ENCODE measurements around the gene HOXD8.

Gene HOXD8

DNA sequence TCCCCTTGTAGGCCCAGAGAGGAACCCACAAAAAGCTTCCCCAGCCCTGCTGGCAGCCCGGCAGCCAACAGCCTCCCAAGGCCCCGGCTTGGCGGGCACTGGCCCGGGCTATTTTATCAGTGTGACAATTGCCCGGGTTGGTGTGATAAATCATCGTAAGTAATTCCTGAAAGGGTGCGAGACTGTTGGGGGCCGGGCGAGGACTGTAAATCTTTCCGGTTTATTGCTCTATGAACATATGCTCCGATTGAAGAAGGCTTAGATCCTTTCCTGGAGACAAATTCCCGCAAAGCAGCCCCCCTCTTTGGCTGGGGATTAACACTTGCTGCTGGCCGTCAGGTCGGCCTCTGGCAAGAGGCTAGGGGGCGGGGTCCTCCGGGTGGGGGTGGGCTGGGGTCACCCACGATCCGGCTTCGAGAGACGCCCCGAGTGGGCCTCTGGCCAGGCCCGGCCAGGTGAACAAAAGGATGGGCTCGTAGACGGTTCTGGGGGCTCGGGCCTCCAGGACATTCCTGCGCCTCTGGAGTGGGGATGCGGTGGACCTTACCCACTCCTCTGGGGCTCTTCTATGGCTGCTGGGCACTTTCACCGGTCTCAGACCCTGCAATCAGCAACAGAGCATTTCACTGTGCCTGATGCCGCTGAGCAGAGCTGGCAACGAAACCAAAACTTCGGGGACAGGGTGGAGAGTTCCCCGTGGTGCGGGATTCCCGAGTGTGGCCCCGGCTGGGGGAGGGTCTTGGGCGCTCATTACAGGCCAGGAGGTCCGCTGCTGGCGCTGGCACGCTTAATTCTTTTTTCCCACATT, 29.6 kb downstream of the HOXD8 start:
- TF ChIP-seq, protein P1, sequence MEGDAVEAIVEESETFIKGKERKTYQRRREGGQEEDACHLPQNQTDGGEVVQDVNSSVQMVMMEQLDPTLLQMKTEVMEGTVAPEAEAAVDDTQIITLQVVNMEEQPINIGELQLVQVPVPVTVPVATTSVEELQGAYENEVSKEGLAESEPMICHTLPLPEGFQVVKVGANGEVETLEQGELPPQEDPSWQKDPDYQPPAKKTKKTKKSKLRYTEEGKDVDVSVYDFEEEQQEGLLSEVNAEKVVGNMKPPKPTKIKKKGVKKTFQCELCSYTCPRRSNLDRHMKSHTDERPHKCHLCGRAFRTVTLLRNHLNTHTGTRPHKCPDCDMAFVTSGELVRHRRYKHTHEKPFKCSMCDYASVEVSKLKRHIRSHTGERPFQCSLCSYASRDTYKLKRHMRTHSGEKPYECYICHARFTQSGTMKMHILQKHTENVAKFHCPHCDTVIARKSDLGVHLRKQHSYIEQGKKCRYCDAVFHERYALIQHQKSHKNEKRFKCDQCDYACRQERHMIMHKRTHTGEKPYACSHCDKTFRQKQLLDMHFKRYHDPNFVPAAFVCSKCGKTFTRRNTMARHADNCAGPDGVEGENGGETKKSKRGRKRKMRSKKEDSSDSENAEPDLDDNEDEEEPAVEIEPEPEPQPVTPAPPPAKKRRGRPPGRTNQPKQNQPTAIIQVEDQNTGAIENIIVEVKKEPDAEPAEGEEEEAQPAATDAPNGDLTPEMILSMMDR (IDR thresholded peaks at IDR 0.05; ENCODE audit: extremely low read depth, insufficient read depth, missing control alignments): no peak
- no peak for DNase-seq (ENCODE audit: low spot score)

DNA sequence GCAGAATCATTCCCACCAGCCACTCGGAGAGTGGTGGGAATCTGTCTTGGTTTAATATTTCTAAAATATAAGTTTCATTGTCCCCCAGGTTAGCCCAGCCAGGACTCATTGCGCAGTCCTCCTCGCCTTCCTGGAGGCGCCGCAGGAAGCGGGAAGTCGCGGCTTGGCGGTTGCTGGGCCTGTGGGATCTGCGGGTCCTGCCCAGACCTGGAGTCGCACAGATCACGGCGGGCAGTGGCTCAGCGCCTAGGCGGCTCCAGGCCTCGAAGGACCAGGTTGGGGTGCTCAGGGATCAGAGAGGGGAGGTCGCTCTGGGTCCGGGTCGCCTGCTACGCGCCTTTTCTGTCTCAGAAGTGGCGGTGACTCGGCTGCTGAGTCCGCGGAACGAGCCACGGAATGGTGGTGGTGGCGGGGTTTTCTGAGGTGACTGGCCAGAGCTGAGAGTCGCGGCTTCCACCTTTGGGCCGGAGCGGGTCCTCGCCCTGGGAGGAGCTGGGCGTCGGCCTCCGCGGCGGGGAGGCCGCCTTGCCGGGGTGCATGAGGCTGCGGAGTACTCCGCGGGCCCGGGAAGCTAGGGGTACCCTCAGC, 30.3 kb downstream of the HOXD8 start:
- in situ Hi-C loops (cut with MboI; ENCODE audit: low pct_unique_long_range_greater_than_20kb, low sequenced_read_pairs, unreplicated experiment): no loop called here
- DNase-seq (ENCODE audit: low spot score): no peak
- TF ChIP-seq, protein P1 (IDR thresholded peaks at IDR 0.05; ENCODE audit: extremely low read depth, insufficient read depth, missing control alignments): no peak

More for the DNA sequence above, 29.6 kb downstream of the HOXD8 start:
- in situ Hi-C loops (cut with MboI; ENCODE audit: low pct_unique_long_range_greater_than_20kb, low sequenced_read_pairs, unreplicated experiment): no loop called here

DNA sequence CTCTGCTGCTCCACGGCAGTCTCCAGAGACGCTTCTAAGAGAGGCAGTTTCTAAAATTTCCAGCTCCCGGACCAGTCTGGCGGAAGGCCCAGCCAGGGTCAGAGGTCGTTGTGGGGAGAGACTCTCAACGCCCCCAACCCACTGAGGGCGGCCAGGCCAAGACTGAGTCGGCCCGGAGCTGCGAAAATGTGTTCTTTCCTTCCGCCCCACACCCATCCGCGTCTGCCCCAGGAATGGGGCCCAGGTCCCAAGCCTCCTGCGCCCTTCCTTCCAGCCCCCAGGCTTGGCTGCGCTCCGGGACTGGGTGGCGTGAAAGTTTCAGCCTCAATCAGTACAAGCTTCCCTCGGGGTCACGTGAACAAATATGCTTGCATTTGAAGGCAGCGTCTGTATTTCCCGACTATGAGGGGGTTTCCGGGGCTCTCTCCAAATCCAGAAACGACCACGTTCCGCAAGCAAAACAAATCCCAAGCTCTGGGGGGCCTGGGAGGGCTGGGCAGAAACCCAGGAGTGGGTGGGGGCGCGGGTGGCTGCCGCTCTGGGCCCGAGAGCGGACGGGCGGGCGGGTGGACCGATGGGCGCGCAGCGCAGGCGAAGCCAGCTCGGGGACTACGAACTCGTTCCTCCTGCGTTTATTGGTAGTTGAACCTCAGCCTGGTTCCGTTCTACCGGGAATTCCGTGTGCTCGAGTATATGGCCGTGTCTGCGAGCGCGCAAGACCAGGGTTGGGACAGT, 30.9 kb downstream of the HOXD8 start:
- in situ Hi-C loops (cut with MboI; ENCODE audit: low pct_unique_long_range_greater_than_20kb, low sequenced_read_pairs, unreplicated experiment): no loop called here
- TF ChIP-seq, protein P1 (IDR thresholded peaks at IDR 0.05; ENCODE audit: extremely low read depth, insufficient read depth, missing control alignments): no peak
- no peak for DNase-seq (ENCODE audit: low spot score)

DNA sequence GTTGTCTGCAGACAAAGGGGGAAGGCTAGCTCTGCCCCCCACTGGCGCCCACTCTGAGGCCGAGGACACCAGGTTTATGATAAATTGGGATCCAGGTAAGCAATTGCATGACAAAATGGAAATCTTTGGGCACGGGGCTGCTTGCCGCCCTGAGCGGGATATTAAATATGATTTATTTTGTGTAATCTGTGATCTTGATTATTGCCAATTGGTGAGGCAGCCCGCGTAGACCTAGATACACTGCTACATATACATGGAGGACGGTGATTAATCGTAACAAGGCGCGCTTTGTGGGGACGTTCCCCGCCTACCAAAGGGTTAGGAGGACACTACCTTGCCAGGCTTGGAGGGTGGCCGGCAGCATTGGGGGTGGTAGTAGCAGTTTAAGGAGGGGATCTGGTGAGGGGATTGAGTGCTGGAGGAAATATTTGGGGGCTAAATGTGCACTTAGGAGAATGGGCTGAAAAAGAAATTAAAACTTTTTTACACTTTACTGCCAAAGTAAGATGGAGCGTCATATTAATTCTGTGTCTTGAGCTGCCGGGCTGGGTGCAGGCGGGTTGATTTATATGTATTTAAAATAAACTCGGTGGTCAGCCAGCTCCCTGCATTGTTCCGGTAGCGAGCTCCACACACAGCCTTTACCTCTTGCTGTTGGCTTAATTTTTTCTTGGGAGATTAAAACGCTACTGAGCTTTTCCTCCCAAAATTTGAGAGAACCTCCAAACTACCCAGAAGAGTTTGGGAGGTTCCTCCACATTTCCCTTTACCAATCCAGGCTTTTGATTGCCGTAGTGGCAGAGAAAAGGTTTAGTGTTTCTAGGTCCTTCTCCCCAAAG, 31.7 kb downstream of the HOXD8 start:
- TF ChIP-seq, protein P1 (IDR thresholded peaks at IDR 0.05; ENCODE audit: extremely low read depth, insufficient read depth, missing control alignments): no peak
- in situ Hi-C loops (cut with MboI; ENCODE audit: low pct_unique_long_range_greater_than_20kb, low sequenced_read_pairs, unreplicated experiment): no loop called here
- no peak for DNase-seq (ENCODE audit: low spot score)

DNA sequence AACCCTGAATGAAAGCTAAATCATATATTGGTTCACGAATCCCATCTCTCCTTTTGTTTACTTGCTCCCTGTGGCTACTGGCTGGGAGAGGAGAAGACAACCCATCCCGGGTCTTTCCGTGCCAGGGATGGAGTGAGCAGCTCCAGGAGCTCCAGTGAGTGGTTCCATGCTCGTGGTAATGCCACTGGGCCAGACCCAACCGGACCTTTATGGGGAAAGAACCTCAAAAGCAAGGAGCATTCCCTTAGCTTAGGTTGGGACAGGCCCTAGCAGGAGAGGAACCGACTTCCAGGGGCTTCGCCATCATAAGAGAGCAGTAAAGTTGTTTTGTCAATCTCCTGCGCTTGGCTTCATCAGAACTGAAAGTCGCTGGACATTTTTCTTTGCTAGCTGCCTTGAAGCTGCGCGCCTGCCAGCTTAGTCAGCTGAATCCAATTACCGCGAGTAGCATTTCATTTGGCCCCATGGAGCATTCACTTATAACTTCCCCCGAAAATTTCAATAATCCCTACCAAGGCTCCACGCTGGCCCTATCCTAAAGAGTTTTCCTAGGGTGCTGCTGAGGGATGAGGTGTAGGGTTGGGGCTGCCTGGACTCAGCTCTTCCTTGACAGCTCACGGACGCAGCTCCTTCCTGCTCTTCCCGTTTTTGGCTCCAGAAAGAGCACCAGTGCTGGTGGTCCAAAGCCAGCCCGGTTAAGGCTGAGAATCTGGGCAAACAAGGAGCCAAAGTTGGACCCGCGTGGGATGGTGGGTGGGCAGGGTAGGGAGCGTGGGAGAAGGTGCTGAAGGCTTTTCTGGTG, 32.5 kb downstream of the HOXD8 start:
- no peak for DNase-seq (ENCODE audit: low spot score)
- TF ChIP-seq, protein P1 (IDR thresholded peaks at IDR 0.05; ENCODE audit: extremely low read depth, insufficient read depth, missing control alignments): no peak
- in situ Hi-C loops (cut with MboI; ENCODE audit: low pct_unique_long_range_greater_than_20kb, low sequenced_read_pairs, unreplicated experiment): no loop called here
